GM23338 (cell line): ENCODE measurements around the gene HSCB. TPM values are rescaled to one million over a fixed set of nuclear protein-coding genes. Genes with fewer than 3 reads are reported as not detected.

Experiments used
- ATAC-seq: fragments of 200-7000 bp; cut with Tn5 transposase; 3 replicates; pipeline ENCODE4 v1.9.1; 2020
- DNase-seq: peaks from one replicate; pipeline ENCODE4 v3.0.0-alpha.2; 2015; ENCODE audit warnings: low spot score
- H2AFZ ChIP-seq: fragments of 200-600 bp; sonication (generic); 2 replicates; pipeline ENCODE4 v1.8.0; 2016; ENCODE audit warnings: antibody characterized with exemption, mild to moderate bottlenecking, moderate library complexity
- H3F3A ChIP-seq: fragments of 200-600 bp; sonication (generic); replicated peaks from 2 replicates; pipeline ENCODE4 v1.8.0; 2017; ENCODE audit warnings: antibody characterized with exemption, mixed run types, low read depth
- H3K27ac ChIP-seq: fragments of 200-600 bp; sonication (generic); 2 replicates; pipeline ENCODE4 v1.6.1; 2016; ENCODE audit warnings: low read depth
- H3K27me3 ChIP-seq: fragments of 200-600 bp; sonication (generic); 2 replicates; pipeline ENCODE4 v1.8.0; 2016; ENCODE audit warnings: mild to moderate bottlenecking, mixed run types, moderate library complexity; ENCODE audit not compliant: insufficient read depth
- H3K36me3 ChIP-seq: fragments of 200-600 bp; sonication (generic); 2 replicates; pipeline ENCODE4 v1.8.0; 2016; ENCODE audit warnings: mild to moderate bottlenecking; ENCODE audit not compliant: insufficient read depth
- H3K4me1 ChIP-seq: fragments of 200-600 bp; sonication (generic); 2 replicates; pipeline ENCODE4 v1.8.0; 2016; ENCODE audit warnings: mild to moderate bottlenecking, moderate library complexity; ENCODE audit not compliant: insufficient read depth
- H3K4me2 ChIP-seq: fragments of 200-600 bp; sonication (generic); 2 replicates; pipeline ENCODE4 v1.7.1; 2017; ENCODE audit warnings: mixed run types
- H3K4me3 ChIP-seq: fragments of 200-600 bp; sonication (generic); 2 replicates; pipeline ENCODE4 v1.6.1; 2016; ENCODE audit warnings: mixed run types
- H3K79me2 ChIP-seq: fragments of 200-600 bp; sonication (generic); replicated peaks from 2 replicates; pipeline ENCODE4 v1.8.0; 2017; ENCODE audit warnings: mild to moderate bottlenecking; ENCODE audit not compliant: insufficient read depth
- H3K9me2 ChIP-seq: fragments of 200-600 bp; sonication (generic); 2 replicates; pipeline ENCODE4 v1.8.0; 2017; ENCODE audit not compliant: insufficient read depth
- H4K20me1 ChIP-seq: fragments of 200-600 bp; sonication (generic); replicated peaks from 2 replicates; pipeline ENCODE4 v1.8.0; 2017; ENCODE audit warnings: mild to moderate bottlenecking; ENCODE audit not compliant: insufficient read depth
- H3K27ac Mint-ChIP-seq: 2 replicates; pipeline ENCODE4 v1.8.0; 2020; ENCODE audit warnings: inconsistent platforms, mild to moderate bottlenecking, moderate library complexity, mixed read lengths
- H3K27me3 Mint-ChIP-seq: 3 replicates; pipeline ENCODE4 v1.8.0; 2022; ENCODE audit warnings: low read depth, mild to moderate bottlenecking, moderate library complexity, mixed read lengths, inconsistent platforms; ENCODE audit not compliant: insufficient read depth, poor library complexity
- H3K36me3 Mint-ChIP-seq: 3 replicates; pipeline ENCODE4 v1.8.0; 2021; ENCODE audit warnings: low read depth, mild to moderate bottlenecking, inconsistent platforms, moderate library complexity, mixed read lengths
- H3K4me1 Mint-ChIP-seq: 3 replicates; pipeline ENCODE4 v1.8.0; 2020; ENCODE audit warnings: mild to moderate bottlenecking, inconsistent platforms, mixed read lengths
- H3K4me3 Mint-ChIP-seq: 3 replicates; pipeline ENCODE4 v1.8.0; 2021; ENCODE audit warnings: moderate library complexity, mild to moderate bottlenecking, inconsistent platforms, mixed read lengths
- H3K9me3 Mint-ChIP-seq: 3 replicates; pipeline ENCODE4 v1.8.0; 2020; ENCODE audit warnings: moderate library complexity, mild to moderate bottlenecking, inconsistent platforms, mixed read lengths
- CTCF ChIP-seq, 2 experiments: fragments of 200-600 bp in 1 of 2; sonication (generic) in 1 of 2; conservative IDR thresholded peaks; 2 replicates each; pipeline versions ENCODE4 v1.5.1 to v1.6.1; 2016 to 2017; ENCODE audit warnings: antibody characterized with exemption in 2 of 2, low read depth in 2 of 2, mild to moderate bottlenecking in 2 of 2, moderate library complexity in 1 of 2
- ETS1 ChIP-seq: IDR thresholded peaks from 2 replicates; pipeline ENCODE4 v1.6.1; 2016; ENCODE audit warnings: antibody characterized with exemption
- EZH2phosphoT487 ChIP-seq: fragments of 200-600 bp; sonication (generic); IDR thresholded peaks from one replicate; pipeline ENCODE4 v1.8.1; 2018; ENCODE audit warnings: antibody characterized with exemption; ENCODE audit not compliant: unreplicated experiment
- NANOG ChIP-seq: IDR thresholded peaks from 2 replicates; pipeline ENCODE4 v1.6.1; 2016; ENCODE audit warnings: antibody characterized with exemption, borderline replicate concordance
- STAT1 ChIP-seq: IDR thresholded peaks from one replicate; pipeline ENCODE4 v1.6.1; 2016; ENCODE audit warnings: antibody characterized with exemption; ENCODE audit not compliant: unreplicated experiment
- ZNF331 ChIP-seq: fragments of 250-450 bp; sonication (Bioruptor Pico); IDR thresholded peaks from 2 replicates; pipeline ENCODE4 v1.5.0; 2020; ENCODE audit warnings: low read depth, mild to moderate bottlenecking, moderate library complexity
- polyA plus RNA-seq: library from polyadenylated mRNA; unstranded; fragments of >200 nt; fragmentation: Nextera tagmentation; extraction: Ambion mirVana; gene quantifications from 2 replicates; pipeline ENCODE4 v1.2.1, GENCODE V29; 2016
- total RNA-seq: library from RNA; depleted of rRNA; stranded (reverse); fragments of >200 nt; shearing (Covaris generic); gene quantifications from 2 replicates; pipeline ENCODE4 v1.2.3, GENCODE V29; 2014
- TF ChIP-seq, protein P1 (sequence below): IDR thresholded peaks from one replicate; pipeline ENCODE4 v1.6.1; 2018; ENCODE audit warnings: antibody characterized with exemption; ENCODE audit not compliant: unreplicated experiment

HSCB gene
- total and polyA plus RNA-seq, 2 experiments from 2014 or later, result 18.6 to 30.9 TPM

DNA sequence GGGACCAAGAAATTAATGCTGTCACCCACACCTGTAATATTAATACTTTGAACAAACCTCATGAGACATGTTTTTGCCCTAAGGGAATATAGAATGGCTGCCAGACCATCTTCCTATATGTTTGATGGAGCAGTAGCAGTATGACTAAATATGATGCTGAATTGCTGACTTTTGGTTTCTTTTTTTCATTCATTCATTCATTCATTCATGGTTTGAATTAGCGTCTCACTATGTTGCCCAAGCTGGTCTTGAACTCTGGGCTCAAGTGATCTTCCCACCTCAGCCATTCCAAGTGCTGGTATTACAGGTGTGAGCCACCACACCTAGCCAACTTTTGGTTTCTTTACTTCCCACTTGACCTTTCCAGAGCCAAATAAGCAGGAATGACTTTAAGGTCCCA, 38.5 kb downstream of the HSCB start:
- Mint-ChIP-seq H3K27ac (no peak overlapping the region), H3K9me3 (no peaks in the 10 kb centered on the region), H3K4me1 (no peaks in the 10 kb centered on the region), H3K4me3 (no peak overlapping the region), H3K27me3 (peaks cover 5% of the 10 kb centered on the region), H3K36me3 (peaks cover 60% of the 10 kb centered on the region)
- no peaks in the 10 kb centered on the region for H3K27me3 ChIP-seq
- no peak overlapping the region for H3K4me2 ChIP-seq
- no peaks in the 10 kb centered on the region; the same call in 1 of the 2 replicates for H3F3A ChIP-seq
- H3K4me3 ChIP-seq, result no peak overlapping the region
- no peak for DNase-seq
- H3K4me1 ChIP-seq, result no peaks in the 10 kb centered on the region
- peaks cover 54% of the 10 kb centered on the region for H3K79me2 ChIP-seq
- no peaks in the 10 kb centered on the region for H3K9me2 ChIP-seq
- H4K20me1 ChIP-seq, result peaks cover 27% of the 10 kb centered on the region
- ATAC-seq, result no peak
- H3K27ac ChIP-seq, result no peak overlapping the region
- peaks cover 28% of the 10 kb centered on the region; the same call in 1 of the 2 replicates for H3K36me3 ChIP-seq
- no peak overlapping the region for H2AFZ ChIP-seq
- TF ChIP-seq ETS1 (no peak), CTCF (conservative IDR thresholded peaks at IDR 0.05; ENCODE audit: low read depth in 2 of 2) (no peak), ZNF331 (CRISPR knock-in tag) (no peak), NANOG (no peak)
- TF ChIP-seq, protein P1, sequence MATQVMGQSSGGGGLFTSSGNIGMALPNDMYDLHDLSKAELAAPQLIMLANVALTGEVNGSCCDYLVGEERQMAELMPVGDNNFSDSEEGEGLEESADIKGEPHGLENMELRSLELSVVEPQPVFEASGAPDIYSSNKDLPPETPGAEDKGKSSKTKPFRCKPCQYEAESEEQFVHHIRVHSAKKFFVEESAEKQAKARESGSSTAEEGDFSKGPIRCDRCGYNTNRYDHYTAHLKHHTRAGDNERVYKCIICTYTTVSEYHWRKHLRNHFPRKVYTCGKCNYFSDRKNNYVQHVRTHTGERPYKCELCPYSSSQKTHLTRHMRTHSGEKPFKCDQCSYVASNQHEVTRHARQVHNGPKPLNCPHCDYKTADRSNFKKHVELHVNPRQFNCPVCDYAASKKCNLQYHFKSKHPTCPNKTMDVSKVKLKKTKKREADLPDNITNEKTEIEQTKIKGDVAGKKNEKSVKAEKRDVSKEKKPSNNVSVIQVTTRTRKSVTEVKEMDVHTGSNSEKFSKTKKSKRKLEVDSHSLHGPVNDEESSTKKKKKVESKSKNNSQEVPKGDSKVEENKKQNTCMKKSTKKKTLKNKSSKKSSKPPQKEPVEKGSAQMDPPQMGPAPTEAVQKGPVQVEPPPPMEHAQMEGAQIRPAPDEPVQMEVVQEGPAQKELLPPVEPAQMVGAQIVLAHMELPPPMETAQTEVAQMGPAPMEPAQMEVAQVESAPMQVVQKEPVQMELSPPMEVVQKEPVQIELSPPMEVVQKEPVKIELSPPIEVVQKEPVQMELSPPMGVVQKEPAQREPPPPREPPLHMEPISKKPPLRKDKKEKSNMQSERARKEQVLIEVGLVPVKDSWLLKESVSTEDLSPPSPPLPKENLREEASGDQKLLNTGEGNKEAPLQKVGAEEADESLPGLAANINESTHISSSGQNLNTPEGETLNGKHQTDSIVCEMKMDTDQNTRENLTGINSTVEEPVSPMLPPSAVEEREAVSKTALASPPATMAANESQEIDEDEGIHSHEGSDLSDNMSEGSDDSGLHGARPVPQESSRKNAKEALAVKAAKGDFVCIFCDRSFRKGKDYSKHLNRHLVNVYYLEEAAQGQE, result no peak

- Histone ChIP-seq H2AFZ (no peak overlapping the region), H3K27ac (no peak overlapping the region), H3K4me1 (no peaks in the 10 kb centered on the region), H3K9me2 (no peaks in the 10 kb centered on the region), H3F3A (no peaks in the 10 kb centered on the region; the same call in 1 of the 2 replicates), H3K27me3 (no peaks in the 10 kb centered on the region), H4K20me1 (peaks cover 20% of the 10 kb centered on the region), H3K4me3 (no peak overlapping the region), H3K79me2 (peaks cover 18% of the 10 kb centered on the region), H3K4me2 (no peak overlapping the region), H3K36me3 (peaks cover 41% of the 10 kb centered on the region; the same call in 1 of the 2 replicates)
- H3K9me3 Mint-ChIP-seq, result no peaks in the 10 kb centered on the region
- H3K4me3 Mint-ChIP-seq, result no peak overlapping the region
- DNase-seq, result no peak
- no peak for ATAC-seq
- peaks cover 68% of the 10 kb centered on the region for H3K36me3 Mint-ChIP-seq
- H3K27me3 Mint-ChIP-seq, result no peaks in the 10 kb centered on the region
- TF ChIP-seq CTCF (conservative IDR thresholded peaks at IDR 0.05; ENCODE audit: low read depth in 2 of 2), result no peak
- TF ChIP-seq, protein P1, result no peak
- TF ChIP-seq STAT1, result no peak
- TF ChIP-seq NANOG, result no peak
- no peak for TF ChIP-seq EZH2phosphoT487
- no peak for TF ChIP-seq ZNF331 (CRISPR knock-in tag)
- no peak overlapping the region for H3K27ac Mint-ChIP-seq
- no peaks in the 10 kb centered on the region for H3K4me1 Mint-ChIP-seq
Measured at GRCh38 chr22:28783786-28784671, 42.2 kb downstream of the HSCB start.
